GM13976 (cell line): ENCODE measurements around the gene CAPZB.
A peak's percentile ranks its signal among the peaks of the same experiment; 100 is the strongest.

Experiments used
- DNase-seq: peaks from one replicate; pipeline ENCODE4 v3.0.0; 2012; ENCODE audit warnings: low spot score
- in situ Hi-C: fragments of 300-500 bp; cut with MboI; formaldehyde crosslinking; loops from one replicate; pipeline ENCODE4 v1.12.0; 2022; ENCODE audit warnings: low sequenced_read_pairs, mixed read lengths, inconsistent platforms; ENCODE audit not compliant: unreplicated experiment
- TF ChIP-seq, protein P1 (sequence below): IDR thresholded peaks from 2 replicates; pipeline ENCODE4 v1.5.1; 2012; ENCODE audit warnings: borderline replicate concordance, mild to moderate bottlenecking; ENCODE audit not compliant: insufficient read depth; ENCODE audit errors: extremely low read depth, missing control alignments, control extremely low read depth

CAPZB gene

DNA sequence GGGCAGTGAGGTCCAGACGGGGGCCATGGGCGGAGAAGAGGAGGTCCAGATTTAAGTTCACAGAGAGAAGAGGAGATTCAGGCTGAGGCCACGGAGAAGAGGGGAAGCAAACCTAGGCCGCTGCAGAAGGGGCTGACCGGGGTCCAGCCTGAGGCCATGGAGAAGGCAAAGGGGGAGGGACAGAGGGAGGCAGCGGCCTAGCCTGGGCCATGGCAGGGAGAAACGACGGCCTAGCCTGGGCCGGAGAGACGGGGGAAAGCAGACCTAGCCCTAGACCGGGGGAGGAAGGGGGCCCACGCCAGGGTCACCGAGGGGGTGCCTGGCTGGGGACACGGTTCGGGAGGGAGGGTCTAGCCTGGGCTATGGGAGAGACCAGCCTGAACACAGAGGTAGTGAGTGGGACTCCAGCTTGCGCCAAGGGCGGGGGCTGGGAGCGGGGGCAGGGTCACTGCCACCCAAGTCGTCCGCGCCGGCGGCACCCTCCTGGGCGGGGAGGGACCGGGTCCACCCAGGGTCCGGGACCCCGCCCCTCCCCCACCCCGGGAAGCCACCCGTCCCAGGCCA is 459 bp downstream of the CAPZB start:
- DNase-seq: peak; percentile 46

DNA sequence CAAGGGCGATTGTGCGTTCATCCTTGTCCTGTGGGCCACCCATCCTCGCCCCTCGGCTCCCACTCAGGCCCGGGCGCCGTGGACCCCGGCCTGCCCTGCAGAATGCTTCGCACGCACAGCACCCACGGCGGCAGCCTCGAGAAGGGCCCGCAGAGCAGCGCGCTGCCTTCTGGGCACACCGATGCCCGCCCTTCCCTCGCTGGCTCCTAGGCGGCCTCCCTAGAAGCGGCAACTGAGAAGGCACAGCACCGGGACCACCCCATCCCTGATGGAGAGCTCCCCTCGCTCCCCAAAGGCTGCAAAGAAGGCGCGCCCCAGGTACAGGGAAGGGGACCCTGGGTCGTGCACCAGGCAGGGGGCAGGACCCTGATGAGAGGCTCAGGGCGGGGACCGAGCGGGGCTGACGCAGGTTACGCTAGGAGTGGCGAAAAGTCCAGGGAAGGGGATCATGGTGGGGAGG is 971 bp downstream of the CAPZB start:
- no peak for DNase-seq
- in situ Hi-C loops: no loop called here
- TF ChIP-seq, protein P1, sequence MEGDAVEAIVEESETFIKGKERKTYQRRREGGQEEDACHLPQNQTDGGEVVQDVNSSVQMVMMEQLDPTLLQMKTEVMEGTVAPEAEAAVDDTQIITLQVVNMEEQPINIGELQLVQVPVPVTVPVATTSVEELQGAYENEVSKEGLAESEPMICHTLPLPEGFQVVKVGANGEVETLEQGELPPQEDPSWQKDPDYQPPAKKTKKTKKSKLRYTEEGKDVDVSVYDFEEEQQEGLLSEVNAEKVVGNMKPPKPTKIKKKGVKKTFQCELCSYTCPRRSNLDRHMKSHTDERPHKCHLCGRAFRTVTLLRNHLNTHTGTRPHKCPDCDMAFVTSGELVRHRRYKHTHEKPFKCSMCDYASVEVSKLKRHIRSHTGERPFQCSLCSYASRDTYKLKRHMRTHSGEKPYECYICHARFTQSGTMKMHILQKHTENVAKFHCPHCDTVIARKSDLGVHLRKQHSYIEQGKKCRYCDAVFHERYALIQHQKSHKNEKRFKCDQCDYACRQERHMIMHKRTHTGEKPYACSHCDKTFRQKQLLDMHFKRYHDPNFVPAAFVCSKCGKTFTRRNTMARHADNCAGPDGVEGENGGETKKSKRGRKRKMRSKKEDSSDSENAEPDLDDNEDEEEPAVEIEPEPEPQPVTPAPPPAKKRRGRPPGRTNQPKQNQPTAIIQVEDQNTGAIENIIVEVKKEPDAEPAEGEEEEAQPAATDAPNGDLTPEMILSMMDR: no peak

More for the DNA sequence above, 459 bp downstream of the CAPZB start:
- in situ Hi-C loops: no loop called here
- TF ChIP-seq, protein P1: no peak

DNA sequence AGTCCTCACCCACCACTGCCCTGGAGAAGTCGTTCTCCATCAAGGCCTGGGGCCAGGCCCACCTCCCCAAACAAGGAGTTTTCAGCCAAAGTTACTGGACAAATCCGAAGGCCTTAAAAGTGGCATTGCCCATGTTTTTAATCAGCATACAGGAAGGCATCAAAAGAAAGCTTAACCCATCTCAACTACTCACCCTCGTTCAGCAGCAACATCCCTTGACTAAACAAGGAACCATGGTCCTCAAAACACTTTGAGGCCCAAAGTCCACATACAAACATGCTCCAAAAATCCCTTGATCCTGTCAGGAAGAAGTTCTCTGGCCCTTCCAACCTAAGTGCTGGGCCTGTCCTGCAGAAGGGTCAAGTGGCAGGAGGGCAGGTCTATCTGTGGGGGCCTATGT is 1.6 kb downstream of the CAPZB start:
- in situ Hi-C loops: no loop called here
- no peak for DNase-seq
- TF ChIP-seq, protein P1: no peak

GRCh38 chr1:19483261-19483660 is 2.1 kb downstream of the CAPZB start:
- DNase-seq: peak; percentile 45
- in situ Hi-C loops: no loop called here
- TF ChIP-seq, protein P1: no peak

- TF ChIP-seq, protein P1: no peak
- in situ Hi-C loops: no loop called here
- DNase-seq: no peak
These were observed 3.4 kb downstream of the CAPZB start for GRCh38 chr1:19481826-19482398.

DNA sequence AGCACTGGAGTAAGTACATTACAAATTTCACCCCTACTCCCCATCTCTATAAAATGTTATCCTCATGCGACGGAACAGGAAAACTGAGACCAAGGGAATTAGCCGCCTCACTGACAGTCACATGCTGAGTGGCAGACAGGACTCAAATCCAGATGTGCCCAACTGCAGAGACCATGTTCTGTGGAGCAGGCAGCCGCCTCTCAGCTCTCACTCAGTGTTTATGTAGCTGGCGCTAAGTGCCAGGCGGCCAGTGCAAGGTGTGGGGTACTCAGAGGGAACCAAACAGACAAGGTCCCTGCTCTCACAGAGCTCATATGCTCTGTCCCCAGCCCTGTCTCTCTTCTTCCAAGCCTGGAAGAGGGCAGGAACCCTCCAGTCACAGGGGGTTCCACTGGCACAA is 5.1 kb downstream of the CAPZB start:
- no peak for DNase-seq
- in situ Hi-C loops: no loop called here
- TF ChIP-seq, protein P1: no peak
